Measurements from ENCODE around the gene CERK.

CERK gene

DNA sequence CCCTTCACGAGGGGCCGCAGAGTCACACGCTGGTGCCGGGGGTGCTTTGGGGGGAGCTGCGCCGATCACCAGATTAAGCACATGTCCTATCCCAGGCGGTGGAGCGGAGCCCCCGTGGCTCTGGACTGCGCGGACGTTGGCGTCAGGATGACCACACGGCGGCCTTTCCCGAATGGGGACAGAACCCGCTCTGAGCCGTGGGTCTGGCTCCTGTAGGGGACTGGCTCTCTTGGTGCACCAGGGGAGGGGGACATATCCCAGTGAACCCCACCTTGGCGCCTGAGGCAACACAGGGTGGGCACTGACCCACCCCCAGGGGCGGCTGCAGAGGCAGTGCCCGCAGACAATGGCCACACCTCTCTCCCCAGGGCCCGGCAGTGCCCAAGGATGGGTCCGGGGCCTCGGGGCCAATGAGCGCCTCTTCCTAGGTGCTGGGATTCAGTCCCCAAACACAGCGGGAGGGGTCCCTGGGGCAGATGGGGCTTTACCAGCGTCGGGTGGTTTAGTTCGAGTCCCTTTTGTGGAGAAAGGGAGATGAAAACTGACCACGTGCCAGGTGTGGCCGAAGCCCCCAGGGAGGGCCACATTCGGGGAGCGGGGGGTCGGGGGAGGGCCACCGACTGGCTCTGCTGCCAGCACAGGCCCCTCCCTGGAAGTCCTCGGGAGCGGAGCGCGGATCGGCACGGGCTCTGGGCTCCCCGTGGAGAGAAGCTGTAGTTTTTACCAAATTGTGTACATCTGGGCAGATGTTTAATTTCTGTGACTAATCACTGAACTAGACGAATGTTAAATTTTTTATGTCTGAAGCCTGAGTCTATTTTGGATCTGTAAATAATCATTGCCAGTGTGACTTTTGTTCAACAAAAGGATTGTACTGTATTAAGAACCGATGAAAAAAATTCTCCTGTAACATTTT lies 59.0 kb downstream of the CERK start:
- Histone ChIP-seq H3K9me3 (replicated peaks; ENCODE audit: insufficient read depth, low read length) (no peaks in the 10 kb centered on the region), H3F3A (ENCODE audit: insufficient read depth, low read length) (0 out of 2 replicates have a peak, but pooled peaks cover 6% of the 10 kb centered on the region), H3K4me3 (ENCODE audit: low read length) (no peak overlapping the region), H3K36me3 (replicated peaks; ENCODE audit: insufficient read depth, low read length) (no peaks in the 10 kb centered on the region), H2AFZ (ENCODE audit: low read length) (no peak overlapping the region), H3K4me2 (ENCODE audit: low read depth, low read length) (no peak overlapping the region), H3K4me1 (ENCODE audit: low read length) (no peaks in the 10 kb centered on the region), H4K20me1 (ENCODE audit: insufficient read depth, low read length) (no peaks in the 10 kb centered on the region), H3K27ac (ENCODE audit: low read length) (no peak overlapping the region), H3K27me3 (replicated peaks; ENCODE audit: insufficient read depth, low read length) (no peaks in the 10 kb centered on the region), H3K9ac (ENCODE audit: low read length) (no peak overlapping the region), H3K79me2 (ENCODE audit: low read length) (no peaks in the 10 kb centered on the region), H3K9me2 (replicated peaks; ENCODE audit: insufficient read depth, low read length) (no peaks in the 10 kb centered on the region)
- DNase-seq, result no peak
- TF ChIP-seq CTCF (IDR thresholded peaks at IDR 0.05; ENCODE audit: low read length) (no peak), EZH2phosphoT487 (IDR thresholded peaks at IDR 0.05; ENCODE audit: low read length) (no peak), EZH2 (optimal IDR thresholded peaks at IDR 0.05; ENCODE audit: low read depth, low read length) (no peak)

- Histone ChIP-seq H2AFZ (ENCODE audit: low read length) (no peak overlapping the region), H3K9ac (ENCODE audit: low read length) (no peak overlapping the region), H3K4me3 (ENCODE audit: low read length) (no peak overlapping the region), H3K36me3 (replicated peaks; ENCODE audit: insufficient read depth, low read length) (no peaks in the 10 kb centered on the region), H3K9me2 (replicated peaks; ENCODE audit: insufficient read depth, low read length) (no peaks in the 10 kb centered on the region), H3K9me3 (replicated peaks; ENCODE audit: insufficient read depth, low read length) (no peaks in the 10 kb centered on the region), H3K27me3 (replicated peaks; ENCODE audit: insufficient read depth, low read length) (no peaks in the 10 kb centered on the region), H3K4me1 (ENCODE audit: low read length) (no peaks in the 10 kb centered on the region), H3K27ac (ENCODE audit: low read length) (no peak overlapping the region), H3K4me2 (ENCODE audit: low read depth, low read length) (no peak overlapping the region), H4K20me1 (ENCODE audit: insufficient read depth, low read length) (no peaks in the 10 kb centered on the region), H3F3A (ENCODE audit: insufficient read depth, low read length) (0 out of 2 replicates have a peak, but pooled peaks cover 6% of the 10 kb centered on the region), H3K79me2 (ENCODE audit: low read length) (no peaks in the 10 kb centered on the region)
- no peak for DNase-seq
- TF ChIP-seq EZH2phosphoT487 (IDR thresholded peaks at IDR 0.05; ENCODE audit: low read length), result no peak
- TF ChIP-seq CTCF (IDR thresholded peaks at IDR 0.05; ENCODE audit: low read length), result no peak
- no peak for TF ChIP-seq EZH2 (optimal IDR thresholded peaks at IDR 0.05; ENCODE audit: low read depth, low read length)
Observed at GRCh38 chr22:46678003-46678657, 59.9 kb downstream of the CERK start.

GRCh38 chr22:46677323-46678002 lies 60.6 kb downstream of the CERK start:
- Histone ChIP-seq H3K27me3 (replicated peaks; ENCODE audit: insufficient read depth, low read length) (no peaks in the 10 kb centered on the region), H4K20me1 (ENCODE audit: insufficient read depth, low read length) (no peaks in the 10 kb centered on the region), H3K4me3 (ENCODE audit: low read length) (no peak overlapping the region), H2AFZ (ENCODE audit: low read length) (no peak overlapping the region), H3K4me2 (ENCODE audit: low read depth, low read length) (no peak overlapping the region), H3K4me1 (ENCODE audit: low read length) (no peaks in the 10 kb centered on the region), H3K79me2 (ENCODE audit: low read length) (no peaks in the 10 kb centered on the region), H3K9ac (ENCODE audit: low read length) (no peak overlapping the region), H3K9me2 (replicated peaks; ENCODE audit: insufficient read depth, low read length) (no peaks in the 10 kb centered on the region), H3K9me3 (replicated peaks; ENCODE audit: insufficient read depth, low read length) (no peaks in the 10 kb centered on the region), H3K27ac (ENCODE audit: low read length) (no peak overlapping the region), H3F3A (ENCODE audit: insufficient read depth, low read length) (0 out of 2 replicates have a peak, but pooled peaks cover 4% of the 10 kb centered on the region), H3K36me3 (replicated peaks; ENCODE audit: insufficient read depth, low read length) (no peaks in the 10 kb centered on the region)
- TF ChIP-seq EZH2phosphoT487 (IDR thresholded peaks at IDR 0.05; ENCODE audit: low read length), result no peak
- no peak for TF ChIP-seq CTCF (IDR thresholded peaks at IDR 0.05; ENCODE audit: low read length)
- TF ChIP-seq EZH2 (optimal IDR thresholded peaks at IDR 0.05; ENCODE audit: low read depth, low read length), result no peak
- DNase-seq, result no peak
